GM19023 (cell line): ENCODE results near the gene TMBIM6.

Source experiments
- ATAC-seq: cut with Tn5 transposase; IDR thresholded peaks from one replicate; pipeline ENCODE4 v1.9.1; 2021; ENCODE audit warnings: mild to moderate bottlenecking, moderate library complexity; ENCODE audit not compliant: unreplicated experiment

Gene TMBIM6

GRCh38 chr12:49795654-49796105 lies 54.3 kb downstream of the TMBIM6 start:
- ATAC-seq = no peak

GRCh38 chr12:49796155-49796554 lies 54.8 kb downstream of the TMBIM6 start:
- ATAC-seq = no peak

GRCh38 chr12:49796606-49797448 lies 55.5 kb downstream of the TMBIM6 start:
- no peak for ATAC-seq

- ATAC-seq = no peak
These were observed 56.1 kb downstream of the TMBIM6 start for GRCh38 chr12:49797449-49797776.

- ATAC-seq = no peak
These were observed 56.9 kb downstream of the TMBIM6 start for GRCh38 chr12:49798248-49798647.

- no peak for ATAC-seq
These were observed 57.6 kb downstream of the TMBIM6 start for GRCh38 chr12:49798934-49799333.

- no peak for ATAC-seq
These were observed 59.2 kb downstream of the TMBIM6 start for GRCh38 chr12:49800421-49801140.

- ATAC-seq = no peak
These were observed 60.0 kb downstream of the TMBIM6 start for GRCh38 chr12:49801141-49802063.

GRCh38 chr12:49803693-49804450 lies 62.5 kb downstream of the TMBIM6 start:
- no peak for ATAC-seq

- ATAC-seq = no peak
These were observed 63.5 kb downstream of the TMBIM6 start for GRCh38 chr12:49804821-49805220.

- ATAC-seq = no peak
These were observed 64.1 kb downstream of the TMBIM6 start for GRCh38 chr12:49805409-49805808.

GRCh38 chr12:49806321-49806813 lies 65.0 kb downstream of the TMBIM6 start:
- no peak for ATAC-seq

GRCh38 chr12:49806877-49807276 lies 65.5 kb downstream of the TMBIM6 start:
- no peak for ATAC-seq

- ATAC-seq = no peak
These were observed 66.7 kb downstream of the TMBIM6 start for GRCh38 chr12:49807991-49808580.

- no peak for ATAC-seq
These were observed 67.5 kb downstream of the TMBIM6 start for GRCh38 chr12:49808686-49809380.

GRCh38 chr12:49809381-49809905 lies 68.1 kb downstream of the TMBIM6 start:
- ATAC-seq = no peak

GRCh38 chr12:49809906-49810389 lies 68.6 kb downstream of the TMBIM6 start:
- no peak for ATAC-seq

GRCh38 chr12:49811136-49811535 lies 69.8 kb downstream of the TMBIM6 start:
- ATAC-seq = no peak

- no peak for ATAC-seq
These were observed 70.6 kb downstream of the TMBIM6 start for GRCh38 chr12:49811961-49812401.
